Measurements from ENCODE around the gene ARHGAP35.
"Not testable (repeated sequence)": the region's sequence is repeated elsewhere in the genome, so short reads cannot be mapped to it uniquely, and the experiment has no call there.

ARHGAP35 gene

GRCh38 chr19:46875234-46875633, 14.4 kb downstream of the ARHGAP35 start:
- no peak for DNase-seq

DNA sequence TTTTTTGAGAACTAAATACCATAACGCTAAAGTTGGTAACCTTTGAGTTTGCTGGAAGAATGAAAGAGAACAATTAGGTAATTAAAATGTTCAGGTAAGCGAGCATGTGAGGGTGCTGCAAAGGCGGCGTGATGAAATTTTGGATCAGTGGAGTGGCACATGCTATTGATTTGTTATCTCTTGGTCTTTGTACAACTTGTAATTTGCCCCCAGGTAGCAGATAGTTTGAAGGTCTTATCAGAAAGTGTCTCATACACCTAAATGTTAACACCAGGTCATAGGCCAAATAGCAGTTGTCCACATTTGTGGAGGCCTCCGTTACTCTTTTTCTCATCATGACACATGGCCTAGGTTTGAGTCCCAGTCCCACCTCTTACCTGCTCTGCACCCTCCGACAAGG, 14.9 kb downstream of the ARHGAP35 start:
- DNase-seq, result no peak

- no peak for DNase-seq
Measured at GRCh38 chr19:46878613-46879375, 18.0 kb downstream of the ARHGAP35 start.

- DNase-seq, result no peak
Measured at GRCh38 chr19:46880431-46880830, 19.6 kb downstream of the ARHGAP35 start.

DNA sequence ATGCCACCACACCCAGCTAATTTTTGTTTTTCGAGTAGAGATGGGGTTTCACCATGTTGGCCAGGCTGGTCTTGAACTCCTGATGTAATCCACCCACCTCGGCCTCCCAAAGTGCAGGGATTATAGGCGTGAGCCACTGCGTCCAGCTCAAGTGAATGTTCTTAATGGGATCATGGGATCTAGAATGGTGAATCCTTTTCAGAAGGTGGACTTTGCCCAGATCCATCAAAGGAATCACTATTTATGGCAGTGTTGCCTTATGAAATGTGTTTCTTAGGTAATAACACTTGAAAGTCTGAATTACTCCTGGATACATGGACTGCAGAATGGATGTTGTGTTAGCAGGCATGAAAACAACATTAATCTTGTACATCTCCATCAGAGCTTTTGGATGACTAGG, 20.3 kb downstream of the ARHGAP35 start:
- DNase-seq, result no peak

- DNase-seq, result no peak
Measured at GRCh38 chr19:46882034-46882433, 21.2 kb downstream of the ARHGAP35 start.

DNA sequence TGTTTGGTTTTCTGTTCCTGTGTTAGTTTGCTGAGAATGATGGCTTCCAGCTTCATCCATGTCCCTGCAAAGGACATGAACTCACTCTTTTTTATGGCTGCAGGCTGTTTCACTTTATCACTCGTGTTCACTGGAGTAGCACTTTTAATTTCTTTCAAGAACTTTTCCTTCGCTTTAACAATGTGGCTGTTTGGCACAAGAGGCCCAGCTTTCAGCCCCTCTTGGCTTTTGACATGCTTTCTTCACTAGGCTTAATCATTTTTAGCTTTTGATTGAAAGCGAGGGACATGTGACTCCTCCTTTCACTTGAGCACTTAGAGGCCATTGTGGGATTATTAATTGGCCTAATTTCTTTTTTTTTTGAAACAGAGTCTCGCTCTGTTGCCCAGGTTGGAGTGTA, 22.0 kb downstream of the ARHGAP35 start:
- not testable (repeated sequence) for DNase-seq

DNA sequence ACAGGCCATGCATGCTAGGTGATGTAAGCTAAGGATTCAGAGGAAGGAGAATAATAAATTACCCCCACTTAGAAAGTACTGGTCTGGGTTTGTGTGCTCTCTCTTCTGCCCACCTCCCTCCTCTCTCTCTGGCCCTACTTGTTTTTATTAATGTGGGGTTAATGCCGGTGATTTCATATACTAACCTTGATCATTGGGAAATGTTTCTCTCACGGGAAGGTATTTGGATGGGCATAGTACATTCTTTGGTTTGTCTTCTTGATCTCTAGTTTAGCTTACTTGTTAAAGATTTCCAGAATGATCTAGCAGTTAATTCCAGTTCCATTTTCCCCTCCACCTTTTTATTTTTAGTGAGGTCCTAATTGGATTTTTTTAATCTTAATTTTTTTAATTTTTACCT, 24.6 kb downstream of the ARHGAP35 start:
- DNase-seq, result no peak

DNA sequence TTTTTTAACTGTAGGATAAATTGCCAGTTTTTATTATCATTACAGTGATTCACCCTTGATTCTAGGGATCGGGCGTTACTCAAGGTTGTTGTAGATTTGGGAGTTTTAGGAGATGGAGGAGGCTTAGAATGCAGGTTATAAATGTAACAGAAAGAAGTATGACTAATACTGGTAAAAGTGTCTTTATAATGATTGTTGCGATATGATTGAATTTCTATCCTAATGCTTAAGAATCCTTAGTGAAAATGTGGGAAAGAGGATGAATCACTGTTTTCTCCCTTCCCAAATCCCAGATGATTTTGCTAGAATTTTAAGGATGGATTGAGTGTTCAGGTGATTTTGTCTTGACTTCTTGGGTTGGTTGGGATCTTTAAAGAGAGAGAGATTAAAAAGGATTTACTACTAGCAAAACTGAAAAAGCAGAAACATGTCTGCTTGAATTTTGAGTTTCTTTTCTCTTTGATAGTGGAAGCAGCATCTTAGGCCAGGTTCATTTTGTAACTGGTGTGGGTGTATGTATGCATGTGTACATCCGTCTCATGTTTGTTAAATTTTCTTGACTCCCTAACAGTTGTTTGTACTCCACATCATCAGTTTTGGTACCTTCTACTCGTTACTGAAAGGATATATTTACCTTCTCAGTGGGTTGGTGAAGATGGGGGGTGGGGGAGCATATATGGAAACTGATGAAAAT, 25.9 kb downstream of the ARHGAP35 start:
- DNase-seq, result no peak

DNA sequence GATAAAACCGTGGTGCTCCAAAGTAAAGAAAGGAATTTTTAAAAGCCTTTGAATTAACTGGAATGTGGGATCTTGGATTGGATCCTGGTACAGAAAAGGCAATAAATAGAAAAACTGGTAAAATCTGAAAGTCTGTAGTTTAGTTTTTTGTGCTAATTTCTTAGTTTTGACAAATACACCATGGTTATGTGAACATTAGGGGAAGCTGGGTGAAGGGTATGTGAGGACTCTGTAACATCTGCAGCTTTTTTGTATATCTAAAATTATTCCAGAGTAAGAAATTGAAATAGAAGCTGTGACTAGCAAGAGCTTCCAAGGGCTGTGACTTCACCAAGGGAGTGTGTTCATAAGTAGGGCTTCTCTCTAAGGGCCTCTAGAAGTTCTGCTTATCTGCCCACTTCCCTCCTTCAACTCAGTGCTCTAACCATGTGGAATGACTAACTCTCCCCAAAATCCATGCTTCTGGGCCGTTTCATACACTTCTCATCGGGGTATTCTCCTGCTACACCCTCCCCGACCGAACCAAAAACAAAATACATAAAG, 26.5 kb downstream of the ARHGAP35 start:
- no peak for DNase-seq

DNA sequence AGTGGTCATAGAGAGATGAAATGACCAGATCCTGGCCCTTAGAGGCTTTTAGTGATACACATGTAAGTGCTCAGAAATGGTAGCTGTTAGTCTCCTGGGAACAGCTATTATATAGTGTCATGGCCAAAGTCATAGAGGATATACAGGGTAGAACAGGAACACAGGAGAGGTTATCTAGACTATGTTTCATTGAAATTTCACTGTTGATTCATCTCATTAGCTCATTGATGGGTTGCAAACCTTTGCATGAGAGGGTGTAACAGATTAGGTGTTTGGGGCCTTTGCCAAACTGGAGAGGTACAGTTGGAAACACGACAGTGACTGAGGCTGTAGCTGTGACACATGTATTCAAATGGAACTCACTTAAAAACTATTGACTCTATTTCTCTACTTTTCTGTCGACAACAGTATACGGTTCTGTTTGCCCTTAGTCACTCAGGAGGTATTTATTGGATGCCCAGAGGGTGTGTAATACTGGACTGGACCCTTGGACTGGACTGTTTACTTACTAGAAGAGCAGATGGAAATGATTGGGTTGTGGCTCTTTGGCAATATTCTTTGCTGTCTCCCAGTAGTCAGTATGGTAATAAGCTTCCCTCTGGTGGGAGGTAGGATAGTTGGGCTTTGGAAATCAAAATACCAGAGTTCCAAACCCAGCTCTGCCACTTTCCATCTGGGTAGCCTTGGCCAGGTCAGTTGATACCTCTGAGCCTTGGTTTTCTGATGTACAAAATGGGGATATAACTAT, 29.8 kb downstream of the ARHGAP35 start:
- no peak for DNase-seq

- DNase-seq, result no peak
Measured at GRCh38 chr19:46892252-46893179, 31.7 kb downstream of the ARHGAP35 start.

DNA sequence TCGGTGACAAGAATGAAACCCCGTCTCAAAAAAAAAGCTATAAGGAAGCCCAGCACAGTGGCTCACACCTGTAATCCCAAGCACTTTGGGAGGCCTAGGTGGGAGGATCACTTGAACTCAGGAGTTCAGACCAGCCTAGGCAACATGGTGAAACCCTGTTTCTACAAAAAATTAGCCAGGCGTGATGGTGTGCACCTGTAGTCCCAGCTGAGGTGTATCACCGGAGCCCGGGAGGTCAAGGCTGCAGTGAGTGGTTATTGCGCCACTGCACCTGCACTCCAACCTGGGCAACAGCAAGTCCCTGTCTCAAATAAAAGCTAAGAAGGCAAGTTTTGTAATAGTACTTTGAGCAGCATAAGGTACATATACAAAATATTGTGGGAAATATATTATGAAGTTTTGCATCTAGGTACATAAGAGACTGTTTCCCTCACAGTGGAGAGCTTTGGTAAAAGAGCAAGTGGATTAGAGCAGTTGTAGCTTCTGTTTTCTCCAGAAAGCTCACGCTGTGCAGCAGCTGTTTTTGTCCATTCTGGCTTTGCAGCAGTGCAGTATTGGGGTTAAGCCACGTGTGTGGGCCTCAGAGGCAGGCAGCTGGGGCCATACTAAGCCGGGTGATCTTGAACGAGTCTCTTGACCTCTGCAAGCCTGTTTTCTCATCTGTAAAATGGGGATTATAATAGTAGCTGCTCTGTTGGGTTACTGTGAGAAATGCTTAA, 35.4 kb downstream of the ARHGAP35 start:
- no peak for DNase-seq

DNA sequence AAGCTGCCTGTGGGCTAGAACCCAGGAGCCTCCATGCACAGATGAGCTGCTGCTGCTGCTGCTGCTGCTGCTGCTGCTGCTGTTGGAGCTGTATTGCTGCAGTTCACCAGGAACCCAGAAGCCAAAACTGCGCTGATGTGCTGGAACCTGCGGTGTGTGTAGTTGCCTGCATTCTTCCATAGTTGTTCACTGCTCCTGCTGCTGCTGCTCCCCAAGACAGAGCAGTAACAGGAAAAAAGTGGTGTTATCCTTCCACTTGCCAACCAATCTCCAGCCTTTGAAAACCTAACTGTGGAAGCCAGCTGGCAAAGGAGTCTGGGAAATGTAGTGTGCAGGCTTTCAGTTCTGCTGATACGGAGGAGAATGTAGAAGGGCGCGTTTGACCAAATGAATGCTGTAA, 37.9 kb downstream of the ARHGAP35 start:
- no peak for DNase-seq

DNA sequence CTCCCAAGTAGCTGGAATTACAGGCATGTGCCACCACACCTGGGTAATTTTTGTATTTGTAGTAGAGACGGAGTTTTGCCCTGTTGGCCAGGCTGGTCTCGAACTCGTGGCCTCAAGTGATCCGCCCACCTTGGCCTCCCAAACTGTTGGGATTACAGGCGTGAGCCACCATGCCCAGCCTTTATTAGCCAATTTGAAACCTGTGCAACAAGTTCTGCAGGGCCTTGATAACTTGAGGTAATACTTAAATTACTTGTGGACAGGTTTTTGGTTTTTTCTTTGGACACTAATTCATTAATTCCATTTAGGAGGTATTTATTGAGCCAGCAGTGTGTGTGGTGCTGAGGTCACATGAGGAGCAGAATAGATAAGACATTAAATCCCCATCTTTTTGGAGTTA, 39.5 kb downstream of the ARHGAP35 start:
- DNase-seq, result no peak

DNA sequence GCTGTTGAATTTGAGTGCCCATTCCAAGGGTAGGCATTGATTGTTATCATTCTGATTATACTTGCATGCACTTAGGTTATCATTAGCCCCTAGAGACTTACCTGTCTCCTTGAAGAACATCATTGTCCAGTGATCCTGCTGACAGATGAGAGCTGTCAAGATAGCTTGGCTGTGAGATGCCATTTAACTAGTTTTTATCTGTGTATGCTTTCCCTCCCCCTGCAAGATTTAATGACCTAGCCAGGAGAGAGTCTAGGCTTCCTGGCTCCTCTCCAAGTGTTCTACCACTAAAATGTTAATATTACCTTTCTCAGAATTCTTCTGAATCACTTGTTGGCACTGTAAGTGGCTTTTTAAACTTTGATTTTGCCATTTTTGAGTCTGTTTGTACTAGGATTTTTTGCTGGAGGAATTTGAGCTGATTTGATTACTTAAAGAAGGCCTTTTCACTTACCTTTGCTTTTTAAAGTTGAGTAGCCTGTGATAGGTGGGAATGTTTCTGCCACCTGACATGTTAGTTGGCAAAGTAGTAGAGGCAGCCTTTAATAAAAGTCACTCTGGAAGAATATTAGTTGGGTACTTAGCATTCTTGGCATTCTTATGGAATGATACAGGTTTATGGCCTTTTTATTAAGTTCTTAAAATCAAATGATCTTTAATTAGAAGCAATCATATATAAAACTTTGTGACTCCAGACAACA, 41.1 kb downstream of the ARHGAP35 start:
- no peak for DNase-seq

DNA sequence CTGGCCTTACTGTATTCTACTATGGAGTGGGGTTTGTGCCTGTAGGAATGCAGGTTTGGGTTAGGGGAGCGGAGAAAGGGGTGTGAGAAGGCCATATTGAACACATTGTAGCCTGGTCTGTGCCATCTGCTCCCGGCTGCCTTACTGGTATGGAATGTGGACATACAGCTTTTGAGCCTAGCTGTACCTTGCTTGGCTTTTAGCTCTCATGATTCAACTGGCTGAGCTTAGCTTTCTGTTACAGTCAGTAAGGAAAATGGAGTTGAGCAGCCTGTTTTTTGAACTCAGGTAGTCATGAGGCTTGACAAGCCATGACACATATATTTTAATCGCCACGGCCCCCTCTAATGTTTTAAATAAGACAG, 41.6 kb downstream of the ARHGAP35 start:
- DNase-seq, result no peak

- DNase-seq, result no peak
Measured at GRCh38 chr19:46903458-46903857, 42.7 kb downstream of the ARHGAP35 start.

DNA sequence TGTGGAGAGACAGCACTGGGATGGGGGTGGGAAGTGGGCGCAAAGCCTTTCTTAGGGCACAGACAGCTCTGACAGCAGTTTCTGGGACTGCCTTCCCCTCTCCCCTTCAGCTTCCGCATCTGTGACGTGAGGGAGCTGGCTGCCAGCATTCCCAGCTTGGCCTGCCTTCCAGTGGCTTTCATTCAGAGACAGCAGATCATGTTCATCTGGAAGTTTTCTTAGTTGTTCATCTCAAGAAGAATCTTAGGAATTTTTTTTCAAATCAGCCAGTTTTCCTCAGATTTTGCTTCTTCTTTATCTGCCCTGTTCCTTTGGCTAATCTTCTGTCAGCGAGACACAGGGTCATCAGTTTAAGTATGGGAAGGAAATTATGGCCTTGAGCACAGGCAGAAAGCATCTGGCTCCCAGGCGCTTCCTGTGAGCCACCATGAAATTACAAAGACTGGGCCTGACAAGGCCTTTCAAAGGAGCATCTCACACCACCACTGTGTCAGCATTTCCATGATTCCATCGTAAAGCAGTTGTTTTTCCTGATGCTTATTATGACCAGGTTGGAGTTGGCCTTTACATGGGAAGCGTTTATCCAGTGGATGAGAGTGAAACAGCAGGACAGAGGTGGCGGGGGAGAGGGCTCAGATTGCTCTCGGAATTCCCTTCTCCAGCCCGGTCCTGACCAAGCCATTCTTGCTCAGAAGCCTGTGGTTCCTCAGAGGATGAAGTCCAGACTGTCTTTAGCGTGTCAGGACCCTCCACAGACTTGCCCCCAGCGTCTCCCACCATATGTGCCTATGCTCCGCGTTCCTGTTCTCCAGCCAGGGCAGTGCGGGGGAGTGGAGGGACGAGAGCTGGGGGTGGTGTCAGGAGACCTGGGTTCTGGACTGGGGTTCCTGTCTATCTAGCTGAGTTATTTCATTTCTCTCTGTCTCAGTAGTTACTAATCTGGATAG, 43.6 kb downstream of the ARHGAP35 start:
- DNase-seq, result no peak

DNA sequence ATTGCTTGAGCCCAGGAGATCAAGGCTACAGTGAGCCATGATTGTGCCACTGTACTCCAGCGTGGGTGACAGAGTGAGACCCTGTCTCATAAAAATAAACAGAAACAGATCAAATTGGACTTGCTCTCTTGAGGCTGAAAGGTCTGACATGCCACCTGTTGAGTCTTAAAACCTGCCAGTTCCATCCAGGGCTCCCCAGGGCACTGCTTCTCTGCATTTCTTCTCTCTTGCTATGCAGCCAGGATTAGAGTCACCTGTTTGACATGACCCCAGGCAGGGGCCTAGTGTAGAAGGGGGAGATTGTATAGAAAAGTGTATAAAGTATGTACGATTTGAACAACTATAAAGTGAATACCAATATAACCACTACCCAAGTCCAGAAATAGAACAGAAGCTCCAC, 45.4 kb downstream of the ARHGAP35 start:
- no peak for DNase-seq
